ENCODE measurements around the gene TMEM170A.

TMEM170A gene

GRCh38 chr16:75402159-75402820, 62.2 kb downstream of the TMEM170A start:
- no peak for DNase-seq (ENCODE audit: low read depth in 2 of 2)

GRCh38 chr16:75401691-75402090, 62.8 kb downstream of the TMEM170A start:
- no peak for DNase-seq (ENCODE audit: low read depth in 2 of 2)

- DNase-seq (ENCODE audit: low read depth in 2 of 2), result no peak
These were observed 66.2 kb downstream of the TMEM170A start for GRCh38 chr16:75398333-75398732.

GRCh38 chr16:75394941-75395340, 69.5 kb downstream of the TMEM170A start:
- no peak for DNase-seq (ENCODE audit: low read depth in 2 of 2)
